ENCODE results near the gene ATP5PD. TPM values are rescaled to one million over a fixed set of nuclear protein-coding genes. Genes with fewer than 3 reads are reported as not detected.
"Not testable (repeated sequence)": the region's sequence is repeated elsewhere in the genome, so short reads cannot be mapped to it uniquely, and the experiment has no call there.

The ATP5PD gene
- total RNA-seq, 6 experiments from 2014 or later: 362 to 410 (median 386) TPM

DNA sequence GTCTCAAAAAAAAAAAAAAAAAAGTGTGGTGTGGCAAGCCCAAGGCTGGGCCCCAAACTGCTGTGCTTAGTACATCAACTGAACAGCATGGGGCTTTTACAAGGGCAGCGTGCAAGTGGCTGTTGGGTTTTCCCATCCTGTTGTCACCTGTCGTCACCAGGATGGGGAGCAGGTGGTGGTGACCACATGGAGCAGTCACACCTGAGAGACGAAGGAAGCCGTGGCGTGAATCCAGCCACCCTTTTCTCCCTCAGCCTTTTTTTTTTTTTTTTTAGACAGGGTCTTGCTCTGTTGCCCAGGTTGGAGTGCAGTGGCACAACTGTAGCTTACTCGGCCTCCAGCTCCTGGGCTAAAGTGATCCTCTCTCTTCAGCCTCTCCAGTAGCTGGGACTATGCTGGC, 38.4 kb downstream of the ATP5PD start:
- TF ChIP-seq, protein P1, sequence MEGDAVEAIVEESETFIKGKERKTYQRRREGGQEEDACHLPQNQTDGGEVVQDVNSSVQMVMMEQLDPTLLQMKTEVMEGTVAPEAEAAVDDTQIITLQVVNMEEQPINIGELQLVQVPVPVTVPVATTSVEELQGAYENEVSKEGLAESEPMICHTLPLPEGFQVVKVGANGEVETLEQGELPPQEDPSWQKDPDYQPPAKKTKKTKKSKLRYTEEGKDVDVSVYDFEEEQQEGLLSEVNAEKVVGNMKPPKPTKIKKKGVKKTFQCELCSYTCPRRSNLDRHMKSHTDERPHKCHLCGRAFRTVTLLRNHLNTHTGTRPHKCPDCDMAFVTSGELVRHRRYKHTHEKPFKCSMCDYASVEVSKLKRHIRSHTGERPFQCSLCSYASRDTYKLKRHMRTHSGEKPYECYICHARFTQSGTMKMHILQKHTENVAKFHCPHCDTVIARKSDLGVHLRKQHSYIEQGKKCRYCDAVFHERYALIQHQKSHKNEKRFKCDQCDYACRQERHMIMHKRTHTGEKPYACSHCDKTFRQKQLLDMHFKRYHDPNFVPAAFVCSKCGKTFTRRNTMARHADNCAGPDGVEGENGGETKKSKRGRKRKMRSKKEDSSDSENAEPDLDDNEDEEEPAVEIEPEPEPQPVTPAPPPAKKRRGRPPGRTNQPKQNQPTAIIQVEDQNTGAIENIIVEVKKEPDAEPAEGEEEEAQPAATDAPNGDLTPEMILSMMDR (IDR thresholded peaks at IDR 0.05): no peak
- DNase-seq: no peak
- no peaks in the 10 kb centered on the region for H3K9me3 Mint-ChIP-seq
- no peak overlapping the region for H3K4me3 Mint-ChIP-seq
- H3K27me3 Mint-ChIP-seq (ENCODE audit: insufficient read depth): no peaks in the 10 kb centered on the region; the same call in none of the 2 replicates
- H3K27ac Mint-ChIP-seq: no peak overlapping the region
- H3K36me3 Mint-ChIP-seq (ENCODE audit: low read depth): 0 out of 2 replicates have a peak, but pooled peaks cover under 1% of the 10 kb centered on the region
- H3K4me1 Mint-ChIP-seq (ENCODE audit: low read depth): peaks cover 21% of the 10 kb centered on the region

DNA sequence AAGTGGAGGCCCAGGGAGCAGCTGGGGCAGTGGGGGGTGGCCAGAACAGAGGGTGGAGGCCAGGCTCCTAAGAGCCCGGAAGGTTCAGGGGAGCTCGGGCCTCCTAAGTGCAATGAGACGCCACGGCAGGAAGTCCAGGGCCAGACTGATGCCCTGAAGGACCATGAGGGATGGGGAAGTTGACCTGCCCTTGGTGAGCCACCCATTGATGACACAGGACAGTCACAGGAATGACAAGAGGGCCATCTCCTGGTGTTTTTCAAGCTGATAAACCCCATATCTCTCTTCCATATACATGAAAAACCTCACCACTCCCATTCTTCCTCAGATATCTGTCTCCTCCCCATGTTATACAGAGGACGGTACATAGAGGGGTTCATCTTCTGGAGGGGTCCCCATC, 40.1 kb downstream of the ATP5PD start:
- no peaks in the 10 kb centered on the region; the same call in none of the 2 replicates for H3K27me3 Mint-ChIP-seq (ENCODE audit: insufficient read depth)
- TF ChIP-seq, protein P1 (IDR thresholded peaks at IDR 0.05): no peak
- no peaks in the 10 kb centered on the region for H3K9me3 Mint-ChIP-seq
- no peak overlapping the region for H3K27ac Mint-ChIP-seq
- DNase-seq: no peak
- H3K4me1 Mint-ChIP-seq (ENCODE audit: low read depth): peaks cover 10% of the 10 kb centered on the region
- H3K4me3 Mint-ChIP-seq: no peak overlapping the region
- no peaks in the 10 kb centered on the region for H3K36me3 Mint-ChIP-seq (ENCODE audit: low read depth)

DNA sequence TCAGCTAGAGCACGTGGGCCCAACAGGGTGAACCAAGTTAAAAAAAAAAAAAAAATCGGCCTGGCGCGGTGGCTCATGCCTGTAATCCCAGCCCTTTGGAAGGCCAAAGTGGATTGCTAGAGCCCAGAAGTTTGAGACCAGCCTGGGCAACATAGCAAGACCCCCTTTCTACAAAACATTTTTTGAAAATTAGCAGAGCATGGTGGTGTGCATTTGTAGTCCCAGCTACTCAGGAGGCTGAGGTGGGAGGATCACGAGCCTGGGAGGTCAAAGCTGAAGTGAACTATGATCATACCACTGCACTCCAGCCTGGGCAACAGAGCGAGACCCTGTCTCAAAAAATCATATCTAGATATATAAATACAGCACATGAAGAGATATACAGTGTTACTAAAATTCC, 40.7 kb downstream of the ATP5PD start:
- H3K27ac Mint-ChIP-seq; H3K9me3 Mint-ChIP-seq; DNase-seq; H3K36me3 Mint-ChIP-seq (ENCODE audit: low read depth); H3K4me3 Mint-ChIP-seq; H3K4me1 Mint-ChIP-seq (ENCODE audit: low read depth); H3K27me3 Mint-ChIP-seq (ENCODE audit: insufficient read depth): not testable (repeated sequence)

DNA sequence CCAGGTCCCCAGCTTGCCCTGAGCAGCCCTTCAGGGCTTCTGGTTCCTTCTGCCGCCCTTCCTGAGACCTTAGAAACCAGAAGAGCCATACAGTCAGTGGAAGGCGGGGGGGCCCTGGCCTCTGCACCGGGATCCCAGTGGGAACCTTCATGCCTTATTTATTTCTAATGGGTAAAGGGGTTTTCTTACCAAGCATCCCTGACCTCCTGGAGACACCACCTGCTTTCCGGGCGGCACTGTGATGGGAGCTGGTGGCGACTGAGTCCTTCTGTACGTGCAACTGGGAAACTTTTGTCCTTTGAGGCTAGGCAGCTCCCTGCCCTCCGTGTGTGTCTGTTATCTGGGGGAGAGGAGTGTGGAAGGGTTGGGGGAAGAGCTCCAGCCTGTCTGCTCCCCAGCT, 41.5 kb downstream of the ATP5PD start:
- H3K4me1 Mint-ChIP-seq (ENCODE audit: low read depth): no peaks in the 10 kb centered on the region; the same call in 1 of the 2 replicates
- no peak overlapping the region for H3K4me3 Mint-ChIP-seq
- no peak overlapping the region for H3K27ac Mint-ChIP-seq
- H3K36me3 Mint-ChIP-seq (ENCODE audit: low read depth): no peaks in the 10 kb centered on the region
- TF ChIP-seq, protein P1 (IDR thresholded peaks at IDR 0.05): no peak
- no peaks in the 10 kb centered on the region; the same call in none of the 2 replicates for H3K27me3 Mint-ChIP-seq (ENCODE audit: insufficient read depth)
- H3K9me3 Mint-ChIP-seq: no peaks in the 10 kb centered on the region
- DNase-seq: no peak

DNA sequence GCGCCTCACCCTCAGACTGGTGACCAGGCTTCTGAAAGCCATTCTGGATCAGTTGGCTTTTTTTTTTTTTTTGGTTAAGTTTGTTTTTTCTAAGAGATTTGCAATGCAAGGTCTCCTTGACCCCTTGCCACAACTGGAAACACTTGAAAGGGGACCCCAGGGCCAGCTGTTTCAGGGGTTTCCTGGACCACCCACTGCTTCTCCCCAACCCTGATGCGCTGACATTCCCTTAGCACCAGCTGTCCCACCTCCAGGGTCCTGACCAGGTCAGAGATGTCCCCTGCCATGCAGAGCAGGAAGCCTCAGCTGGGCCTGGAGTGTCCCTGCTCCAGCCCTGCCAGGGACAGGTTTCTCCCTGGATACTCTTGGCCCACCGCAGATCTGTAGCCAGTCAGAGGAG, 42.4 kb downstream of the ATP5PD start:
- TF ChIP-seq, protein P1 (IDR thresholded peaks at IDR 0.05): no peak
- no peak overlapping the region for H3K27ac Mint-ChIP-seq
- H3K36me3 Mint-ChIP-seq (ENCODE audit: low read depth): no peaks in the 10 kb centered on the region
- DNase-seq: no peak
- no peaks in the 10 kb centered on the region; the same call in none of the 2 replicates for H3K27me3 Mint-ChIP-seq (ENCODE audit: insufficient read depth)
- no peaks in the 10 kb centered on the region; the same call in 1 of the 2 replicates for H3K4me1 Mint-ChIP-seq (ENCODE audit: low read depth)
- H3K9me3 Mint-ChIP-seq: no peaks in the 10 kb centered on the region
- no peak overlapping the region for H3K4me3 Mint-ChIP-seq

DNA sequence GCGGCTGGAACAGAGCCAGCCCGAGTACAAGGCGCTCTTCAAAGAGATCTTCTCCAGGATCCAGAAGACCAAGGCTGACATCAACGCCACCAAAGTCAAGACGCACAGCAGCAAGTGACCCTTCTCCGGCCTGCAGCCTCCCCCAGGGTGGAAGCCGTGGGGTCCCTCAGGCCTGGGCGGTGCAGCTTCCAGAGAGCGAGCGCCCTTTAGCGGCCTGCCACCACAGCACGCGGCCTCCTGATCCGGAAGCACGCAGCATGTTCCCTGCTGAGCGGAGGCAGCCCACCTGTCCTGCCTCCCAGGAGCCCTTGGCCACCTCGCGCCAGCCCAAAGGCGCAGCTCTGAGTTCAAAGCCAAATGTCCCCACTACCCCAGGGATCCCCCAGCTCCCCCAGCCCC, 42.8 kb downstream of the ATP5PD start:
- DNase-seq: no peak
- no peaks in the 10 kb centered on the region; the same call in 1 of the 2 replicates for H3K4me1 Mint-ChIP-seq (ENCODE audit: low read depth)
- no peaks in the 10 kb centered on the region; the same call in none of the 2 replicates for H3K27me3 Mint-ChIP-seq (ENCODE audit: insufficient read depth)
- no peak overlapping the region for H3K27ac Mint-ChIP-seq
- TF ChIP-seq, protein P1 (IDR thresholded peaks at IDR 0.05): no peak
- no peaks in the 10 kb centered on the region for H3K9me3 Mint-ChIP-seq
- no peaks in the 10 kb centered on the region for H3K36me3 Mint-ChIP-seq (ENCODE audit: low read depth)
- no peak overlapping the region for H3K4me3 Mint-ChIP-seq

Data from HFFc6 (cell line).